Adipose tissue (tissue), 3 donors: Measurements from ENCODE around the gene CAV2. TPM values are rescaled to one million over a fixed set of nuclear protein-coding genes. Genes with fewer than 3 reads are reported as not detected.

Experiments used
- H3K27ac ChIP-seq: one replicate; pipeline ENCODE4 v1.5.1; 2013; ENCODE audit warnings: low read depth, low read length
- WGBS, 3 donors: extraction: QIAGEN DNeasy Blood & Tissue Kit; methylation state at CpG; one replicate each; pipeline ENCODE4 v1.1.7; 2013; 5-methylcytosine and 5-hydroxymethylcytosine counted together
- polyA plus RNA-seq, 3 donors: library from polyadenylated mRNA; stranded (reverse); fragments of 200-250 nt; gene quantifications; one replicate each; pipeline ENCODE4 v1.2.3, GENCODE V29; 2013
- donor health status: healthy with polysubstance abuse.
- donor health status: Bipolar disorder and iron deficiency.
- donor health status: healthy.

CAV2 gene
- polyA plus RNA-seq, 3 donors, result 27.2 to 205 (median 57.5) TPM

- no peak overlapping the region for H3K27ac ChIP-seq
- WGBS, 3 donors, result 49 to 67% (median 53%) methylated on average over 4 of the region's 4 CpGs
Observed at GRCh38 chr7:116554911-116555310, 55.4 kb downstream of the CAV2 start.

- 69 to 76% (median 72%) methylated on average over 3 of the region's 3 CpGs for WGBS, 3 donors
- no peak overlapping the region for H3K27ac ChIP-seq
Observed at GRCh38 chr7:116557066-116557585, 57.6 kb downstream of the CAV2 start.

GRCh38 chr7:116557901-116558300 is 58.4 kb downstream of the CAV2 start:
- no peak overlapping the region for H3K27ac ChIP-seq
- WGBS, 3 donors, result 76 to 83% (median 80%) methylated on average over 4 of the region's 4 CpGs

Other genes starting within 250 kb of the CAV2 start
- gene CAV1, start 25.3 kb downstream of the CAV2 start, polyA plus RNA-seq, result 100 to 1,000 TPM in 2 of 3 donors, 10 to 100 TPM in 1; 41.4 to 407 (median 203) TPM
- gene MET, start 172.5 kb downstream of the CAV2 start, polyA plus RNA-seq, result 1 to 10 TPM; 3.4 to 7.4 (median 5.3) TPM